ENCODE data around the gene GAB1. TPM values are rescaled to one million over a fixed set of nuclear protein-coding genes. Genes with fewer than 3 reads are reported as not detected.

The GAB1 gene
- total RNA-seq, 1 experiment from 2014 or later = 15.3 TPM

DNA sequence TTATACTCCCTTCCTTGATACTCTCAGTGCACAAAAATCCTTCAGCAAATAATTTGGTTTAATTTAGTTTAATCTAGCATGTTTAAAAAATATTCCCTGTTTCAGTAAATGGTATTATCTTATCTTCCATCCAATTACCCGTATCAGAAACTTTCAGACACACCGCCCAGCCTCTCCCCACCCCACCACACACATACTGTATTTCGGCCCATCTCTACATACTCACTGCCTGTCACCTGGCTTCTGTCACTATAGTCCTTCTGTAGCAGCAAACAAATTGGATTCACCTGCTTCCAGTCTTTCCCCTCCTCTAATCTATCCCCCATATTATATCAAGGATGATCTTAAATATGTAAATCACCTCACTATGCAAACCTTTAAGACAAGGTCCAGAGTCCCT lies 24.8 kb upstream of the GAB1 start:
- no peak overlapping the region for H3K27ac ChIP-seq (ENCODE audit: insufficient read length, low read depth, low read length)
- no peak overlapping the region for H2BK120ac ChIP-seq (ENCODE audit: low read depth, low read length, poor library complexity, severe bottlenecking)
- H4K91ac ChIP-seq (ENCODE audit: insufficient read length, low read depth, low read length) = no peak overlapping the region
- H3K27ac Mint-ChIP-seq = no peak overlapping the region
- H4K5ac ChIP-seq (ENCODE audit: insufficient read length, low read depth, low read length) = no peak overlapping the region
- no peaks in the 10 kb centered on the region for H3K9me3 Mint-ChIP-seq
- H2BK5ac ChIP-seq (ENCODE audit: insufficient read length, low read length) = no peak overlapping the region
- no peaks in the 10 kb centered on the region for H3K27me3 Mint-ChIP-seq (ENCODE audit: low read depth)
- no CpG with 5 or more reads among the region's 3 CpGs for WGBS (ENCODE audit: extremely low coverage, insufficient read length, low lambda C conversion rate)
- DNase-seq = no peak
- H3K4me1 Mint-ChIP-seq = no peaks in the 10 kb centered on the region
- H3K9ac ChIP-seq (ENCODE audit: extremely low read depth, insufficient read length, low read length) = no peak overlapping the region
- H2AFZ ChIP-seq (ENCODE audit: low read length) = no peak overlapping the region
- H3K36me3 Mint-ChIP-seq (ENCODE audit: insufficient read depth in 1 of 3, low read depth in 3 of 3) = no peaks in the 10 kb centered on the region
- no peak overlapping the region for H2BK20ac ChIP-seq (ENCODE audit: low read depth, low read length, poor library complexity, severe bottlenecking)
- H3K4me3 Mint-ChIP-seq = no peak overlapping the region
- H3K4ac ChIP-seq (ENCODE audit: low read depth, low read length) = no peak overlapping the region
- no peaks in the 10 kb centered on the region for H3K23me2 ChIP-seq (ENCODE audit: insufficient read length, low read depth, low read length, poor library complexity, severe bottlenecking)
- H2BK15ac ChIP-seq (ENCODE audit: low read depth, low read length) = no peak overlapping the region
- no peak overlapping the region for H3K4me2 ChIP-seq (ENCODE audit: insufficient read depth, insufficient read length, low read length)
- no peaks in the 10 kb centered on the region for H3K79me2 ChIP-seq (ENCODE audit: insufficient read depth, low read length)
- H3T11ph ChIP-seq (ENCODE audit: low read length) = no peak overlapping the region
- no peak overlapping the region for H2AK5ac ChIP-seq (ENCODE audit: insufficient read length, low read length)
- H4K8ac ChIP-seq (replicated peaks; ENCODE audit: insufficient read length, low read depth, low read length) = no peak overlapping the region
- H3K79me1 ChIP-seq (ENCODE audit: insufficient read depth, low read depth, low read length, poor library complexity, severe bottlenecking) = no peaks in the 10 kb centered on the region
- H3K14ac ChIP-seq (ENCODE audit: insufficient read depth, low read length) = no peak overlapping the region
- no peaks in the 10 kb centered on the region for H4K20me1 ChIP-seq (ENCODE audit: control insufficient read depth, insufficient read depth, insufficient read length)
- H3K23ac ChIP-seq (ENCODE audit: insufficient read length, low read depth, low read length) = no peak overlapping the region
- TF ChIP-seq, protein P1, sequence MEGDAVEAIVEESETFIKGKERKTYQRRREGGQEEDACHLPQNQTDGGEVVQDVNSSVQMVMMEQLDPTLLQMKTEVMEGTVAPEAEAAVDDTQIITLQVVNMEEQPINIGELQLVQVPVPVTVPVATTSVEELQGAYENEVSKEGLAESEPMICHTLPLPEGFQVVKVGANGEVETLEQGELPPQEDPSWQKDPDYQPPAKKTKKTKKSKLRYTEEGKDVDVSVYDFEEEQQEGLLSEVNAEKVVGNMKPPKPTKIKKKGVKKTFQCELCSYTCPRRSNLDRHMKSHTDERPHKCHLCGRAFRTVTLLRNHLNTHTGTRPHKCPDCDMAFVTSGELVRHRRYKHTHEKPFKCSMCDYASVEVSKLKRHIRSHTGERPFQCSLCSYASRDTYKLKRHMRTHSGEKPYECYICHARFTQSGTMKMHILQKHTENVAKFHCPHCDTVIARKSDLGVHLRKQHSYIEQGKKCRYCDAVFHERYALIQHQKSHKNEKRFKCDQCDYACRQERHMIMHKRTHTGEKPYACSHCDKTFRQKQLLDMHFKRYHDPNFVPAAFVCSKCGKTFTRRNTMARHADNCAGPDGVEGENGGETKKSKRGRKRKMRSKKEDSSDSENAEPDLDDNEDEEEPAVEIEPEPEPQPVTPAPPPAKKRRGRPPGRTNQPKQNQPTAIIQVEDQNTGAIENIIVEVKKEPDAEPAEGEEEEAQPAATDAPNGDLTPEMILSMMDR (conservative IDR thresholded peaks at IDR 0.05) = no peak
- no peaks in the 10 kb centered on the region for H3K9me3 ChIP-seq (ENCODE audit: control insufficient read depth, low read depth, low read length)
- H3K18ac ChIP-seq (ENCODE audit: insufficient read length, low read depth, low read length) = no peak overlapping the region
- no peaks in the 10 kb centered on the region for H3K4me1 ChIP-seq (ENCODE audit: insufficient read depth, low read length)
- H2BK12ac ChIP-seq (ENCODE audit: insufficient read length, low read depth, low read length) = no peak overlapping the region
- H3K56ac ChIP-seq (ENCODE audit: insufficient read length, low read depth, low read length) = no peak overlapping the region
- H3K27me3 ChIP-seq (ENCODE audit: insufficient read depth, low read length) = no peaks in the 10 kb centered on the region
